HG03108 (cell line): Measurements from ENCODE around the gene PEPD.
"Not testable (repeated sequence)": the region's sequence is repeated elsewhere in the genome, so short reads cannot be mapped to it uniquely, and the experiment has no call there.

ENCODE experiments used
- ATAC-seq: cut with Tn5 transposase; IDR thresholded peaks from one replicate; pipeline ENCODE4 v1.9.1; 2021; ENCODE audit warnings: moderate library complexity; ENCODE audit not compliant: unreplicated experiment

The PEPD gene

GRCh38 chr19:33479570-33479969 lies 42.0 kb downstream of the PEPD start:
- ATAC-seq, result not testable (repeated sequence)

GRCh38 chr19:33477781-33478180 lies 43.8 kb downstream of the PEPD start:
- no peak for ATAC-seq

- ATAC-seq, result no peak
These were observed 45.4 kb downstream of the PEPD start for GRCh38 chr19:33476151-33476707.

- no peak for ATAC-seq
These were observed 47.8 kb downstream of the PEPD start for GRCh38 chr19:33473653-33474305.

GRCh38 chr19:33472691-33473652 lies 48.6 kb downstream of the PEPD start:
- ATAC-seq, result no peak

- ATAC-seq, result no peak
These were observed 49.4 kb downstream of the PEPD start for GRCh38 chr19:33472226-33472625.

- ATAC-seq, result no peak
These were observed 50.2 kb downstream of the PEPD start for GRCh38 chr19:33471111-33471996.

- no peak for ATAC-seq
These were observed 50.9 kb downstream of the PEPD start for GRCh38 chr19:33470686-33471085.

GRCh38 chr19:33470040-33470330 lies 51.6 kb downstream of the PEPD start:
- ATAC-seq, result no peak

- no peak for ATAC-seq
These were observed 52.2 kb downstream of the PEPD start for GRCh38 chr19:33469171-33470039.

GRCh38 chr19:33468361-33469170 lies 53.0 kb downstream of the PEPD start:
- ATAC-seq, result no peak

GRCh38 chr19:33467851-33468250 lies 53.7 kb downstream of the PEPD start:
- no peak for ATAC-seq

- ATAC-seq, result no peak
These were observed 55.8 kb downstream of the PEPD start for GRCh38 chr19:33465834-33466233.

- ATAC-seq, result no peak
These were observed 56.2 kb downstream of the PEPD start for GRCh38 chr19:33465371-33465770.

GRCh38 chr19:33464733-33465115 lies 56.9 kb downstream of the PEPD start:
- ATAC-seq, result no peak

GRCh38 chr19:33464010-33464732 lies 57.4 kb downstream of the PEPD start:
- ATAC-seq, result no peak

- ATAC-seq, result no peak
These were observed 58.4 kb downstream of the PEPD start for GRCh38 chr19:33463199-33463598.

GRCh38 chr19:33462112-33462791 lies 59.3 kb downstream of the PEPD start:
- no peak for ATAC-seq
